HL-60/S4 (cell line): ENCODE data around the gene SPX.

Source experiments
- in situ Hi-C: fragments of 300-500 bp; cut with MboI; formaldehyde crosslinking; loops from 2 replicates; pipeline ENCODE4 v1.14.3; 2022; ENCODE audit warnings: low sequenced_read_pairs

SPX gene

GRCh38 chr12:21526053-21526452 lies at the start of gene SPX:
SPX (plus strand) TSS chr12:21526296; CDS start chr12:21526473, 177 bp downstream.
- in situ Hi-C loops = no loop called here

- in situ Hi-C loops = no loop called here
These were observed 49.1 kb upstream of the SPX start for GRCh38 chr12:21476949-21477348.

DNA sequence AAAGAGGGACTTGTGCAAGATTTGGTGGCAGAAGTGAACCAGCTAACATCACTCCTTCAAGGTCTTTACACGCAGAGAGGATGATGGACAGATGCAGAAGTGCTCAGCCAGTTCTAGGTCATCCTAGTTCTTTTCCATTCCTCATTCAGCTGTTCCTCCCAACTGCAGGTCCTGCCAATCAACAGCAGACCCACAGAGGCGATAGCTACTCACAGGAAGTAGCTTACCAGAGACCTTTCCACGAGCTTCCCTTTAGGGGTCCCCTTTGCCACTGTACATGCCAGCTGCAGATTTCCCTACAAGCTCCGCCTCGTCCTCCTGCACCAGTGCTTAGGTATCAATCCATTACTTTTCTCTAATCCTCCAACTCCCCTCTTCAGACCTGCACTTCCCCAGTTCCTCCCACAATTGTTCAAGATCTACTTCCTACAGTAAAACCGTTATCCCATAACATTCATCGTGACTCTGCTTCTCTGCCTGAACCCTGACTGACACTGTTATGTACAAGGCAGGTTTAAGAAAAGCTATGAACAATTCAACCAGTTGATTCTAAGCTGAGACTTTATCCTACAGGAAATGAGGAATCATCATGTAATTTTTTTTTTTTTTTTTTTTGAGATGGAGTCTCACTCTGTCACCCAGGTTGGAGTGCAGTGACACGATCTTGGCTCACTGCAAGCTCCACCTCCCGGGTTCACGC lies 47.2 kb upstream of the SPX start:
- in situ Hi-C loops = no loop called here

- in situ Hi-C loops = no loop called here
These were observed 42.6 kb upstream of the SPX start for GRCh38 chr12:21483531-21483930.

GRCh38 chr12:21485998-21486397 lies 40.1 kb upstream of the SPX start:
- in situ Hi-C loops = no loop called here

DNA sequence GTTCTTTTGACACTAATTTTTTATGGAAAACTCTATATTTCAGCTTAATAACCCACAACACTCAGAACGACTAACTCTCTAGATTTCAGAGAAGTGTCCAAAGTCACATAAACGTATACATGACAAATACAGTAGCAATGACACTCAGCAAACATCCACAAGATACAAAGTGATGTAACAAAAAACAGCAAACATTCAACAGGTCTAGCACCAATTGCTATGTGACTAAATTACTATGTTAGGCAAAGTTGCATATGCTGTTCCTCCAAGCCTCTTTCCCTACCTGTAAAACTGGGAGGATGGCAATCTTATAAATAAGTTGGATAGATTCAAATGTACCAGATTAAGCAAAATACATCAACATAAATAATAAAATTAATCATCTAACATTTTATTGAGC lies 26.3 kb upstream of the SPX start:
- in situ Hi-C loops = no loop called here

DNA sequence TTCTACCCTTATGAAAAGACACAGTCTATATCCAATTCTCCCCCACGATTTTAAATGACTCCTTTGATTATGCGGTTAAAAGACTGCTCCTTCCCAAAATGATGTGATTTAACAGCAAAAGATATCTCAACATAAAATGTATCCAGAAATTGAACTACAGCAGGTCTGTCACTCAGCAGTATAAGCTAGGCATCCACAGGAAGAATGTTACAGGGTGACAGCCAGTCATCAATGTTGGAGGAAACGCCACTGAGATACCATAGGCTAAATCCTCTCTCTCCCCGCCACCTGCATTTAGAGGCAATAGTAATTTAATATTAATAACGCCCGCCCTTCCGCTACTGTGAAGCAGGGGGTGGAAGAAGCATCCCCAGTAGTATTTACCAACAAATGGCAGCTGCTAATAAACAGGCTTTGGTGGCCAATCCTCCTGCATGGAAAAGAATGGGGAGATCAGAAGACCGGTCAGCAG lies 25.3 kb upstream of the SPX start:
- in situ Hi-C loops = no loop called here

GRCh38 chr12:21501258-21502163 lies 24.6 kb upstream of the SPX start, which contains the start of the genes GOLT1B and RECQL:
GOLT1B (plus strand) TSS chr12:21501789; CDS start chr12:21501924, 135 bp downstream.
RECQL (minus strand) TSS chr12:21501635; CDS start chr12:21499570, 2,065 bp downstream.
- in situ Hi-C loops = no loop called here

- in situ Hi-C loops = no loop called here
These were observed 24.0 kb upstream of the SPX start for GRCh38 chr12:21502164-21502496.

DNA sequence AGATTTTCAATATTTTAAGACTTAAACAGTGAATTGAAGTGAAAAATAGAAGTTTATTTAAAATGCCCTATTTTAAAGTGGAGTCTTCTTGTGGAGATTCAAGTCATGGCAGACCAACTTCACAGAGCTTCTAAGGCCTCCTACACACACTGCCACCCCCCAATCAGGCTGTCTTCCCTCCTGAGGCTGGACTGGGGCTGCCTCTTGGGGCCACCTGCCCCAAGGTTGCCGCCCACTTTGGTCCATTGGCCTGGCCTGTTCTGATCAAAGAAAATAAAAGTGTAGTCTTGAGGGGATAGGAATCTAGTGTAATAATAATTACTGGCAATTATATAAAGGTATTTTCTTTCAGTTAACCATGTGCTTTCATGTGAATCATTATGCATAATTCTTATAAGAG lies 23.2 kb upstream of the SPX start:
- in situ Hi-C loops = no loop called here

DNA sequence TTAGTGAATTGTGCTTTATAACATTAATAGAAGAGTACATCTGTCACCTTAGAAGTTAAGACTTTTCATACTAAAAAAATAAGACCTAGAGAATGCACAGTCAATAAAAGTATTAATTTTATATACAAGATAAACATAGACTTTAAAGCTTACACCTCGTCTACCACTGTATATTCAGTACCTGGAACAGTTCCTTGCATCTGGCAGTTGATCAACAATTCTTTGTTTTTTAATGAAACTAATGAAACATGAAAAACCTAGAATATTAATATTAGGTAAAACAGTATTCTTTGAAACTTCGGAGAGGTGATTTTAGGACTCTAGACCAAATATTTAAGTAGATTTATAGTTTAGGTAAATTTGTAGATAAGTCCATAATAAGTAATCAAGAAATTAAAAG lies 20.2 kb upstream of the SPX start:
- in situ Hi-C loops = no loop called here

- in situ Hi-C loops = no loop called here
These were observed 18.2 kb upstream of the SPX start for GRCh38 chr12:21507849-21508248.

DNA sequence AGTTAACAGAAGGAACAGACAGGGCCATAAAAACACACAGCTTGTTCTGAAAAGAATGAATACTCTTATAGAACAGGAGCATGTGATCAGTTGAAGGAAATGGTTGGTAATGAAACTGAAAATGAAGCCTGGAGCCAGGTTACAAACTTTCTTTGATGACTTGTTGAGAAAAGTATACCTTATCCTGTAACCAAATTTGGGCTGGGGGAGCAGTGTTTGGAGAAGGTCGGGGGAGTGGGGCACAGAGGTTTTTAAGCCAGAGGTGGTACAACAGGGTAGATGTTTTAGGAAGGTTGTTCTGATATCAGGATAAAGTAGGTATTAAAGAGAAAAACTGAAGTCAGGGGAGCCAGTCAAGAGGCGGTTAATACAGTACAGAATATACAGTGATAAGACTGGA lies 16.3 kb upstream of the SPX start:
- in situ Hi-C loops = no loop called here

- in situ Hi-C loops = no loop called here
These were observed 9.8 kb upstream of the SPX start for GRCh38 chr12:21516281-21516680.

- in situ Hi-C loops = no loop called here
These were observed 7.6 kb upstream of the SPX start for GRCh38 chr12:21518451-21518850.

GRCh38 chr12:21521541-21521940 lies 4.6 kb upstream of the SPX start:
- in situ Hi-C loops = no loop called here

DNA sequence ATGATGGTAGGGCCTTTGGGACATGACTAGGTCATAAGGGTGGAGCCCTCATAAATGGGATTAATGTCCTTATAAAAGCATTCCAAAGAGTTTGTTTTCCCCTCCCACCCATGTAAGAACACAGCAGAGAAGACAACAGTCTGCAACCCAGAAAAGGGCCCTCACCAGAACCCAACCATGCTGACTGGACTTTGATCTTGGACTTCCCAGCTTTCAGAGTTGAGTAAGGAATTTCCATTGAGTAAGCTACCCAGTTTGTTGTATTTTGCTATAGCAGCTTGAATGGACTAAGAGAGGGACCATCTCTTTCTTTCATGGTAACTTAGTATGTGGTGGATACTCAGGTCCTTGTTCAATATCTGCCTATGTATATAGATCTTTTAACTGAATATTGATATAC lies 2.9 kb upstream of the SPX start:
- in situ Hi-C loops = no loop called here

DNA sequence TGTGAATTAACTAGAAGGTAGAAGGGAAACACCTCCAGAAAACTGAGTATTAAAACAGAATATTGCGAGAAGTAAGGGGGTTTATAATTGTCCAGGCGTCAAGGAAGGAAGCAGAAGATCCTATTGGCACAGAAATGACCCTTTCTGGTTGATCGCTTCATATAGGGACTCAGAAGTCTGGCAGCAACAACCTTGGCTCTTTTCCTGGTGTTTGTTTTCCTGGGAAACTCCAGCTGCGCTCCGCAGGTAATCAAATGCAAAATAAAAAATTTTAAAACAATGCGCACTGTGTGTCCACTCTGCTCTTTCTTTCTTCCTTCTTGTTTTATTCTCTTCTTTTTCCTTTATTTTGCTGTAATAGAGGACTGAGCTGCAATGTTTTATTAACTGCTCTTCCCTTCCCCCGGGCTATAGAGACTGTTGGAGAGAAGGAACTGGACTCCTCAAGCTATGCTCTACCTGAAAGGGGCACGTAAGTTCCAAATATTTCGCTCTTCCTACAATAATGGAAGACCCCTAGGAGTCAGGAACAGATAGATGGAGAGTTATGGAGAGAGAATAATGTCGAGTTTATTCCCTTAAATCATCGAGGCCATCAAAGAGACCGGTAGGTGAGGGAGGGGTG lies 737 bp downstream of the SPX start:
- in situ Hi-C loops = no loop called here

GRCh38 chr12:21527451-21528180 lies 1.5 kb downstream of the SPX start:
- in situ Hi-C loops = no loop called here

DNA sequence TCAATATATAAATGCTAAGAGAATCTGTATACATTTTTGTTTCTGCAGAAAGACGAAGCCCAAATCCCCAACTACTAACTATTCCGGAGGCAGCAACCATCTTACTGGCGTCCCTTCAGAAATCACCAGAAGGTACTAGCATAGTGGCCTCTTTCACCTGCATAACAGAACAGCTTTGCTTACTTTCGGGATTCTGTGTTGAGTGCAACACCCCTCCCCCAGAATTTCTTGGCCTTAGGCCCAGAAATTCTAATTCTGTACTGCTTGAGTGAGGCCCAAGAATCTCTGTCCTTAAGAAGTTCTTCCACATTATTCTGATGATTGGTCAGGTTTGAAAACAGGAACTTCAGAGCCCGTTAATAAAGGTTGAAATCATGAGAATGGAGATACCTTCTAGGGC lies 2.9 kb downstream of the SPX start:
- in situ Hi-C loops = no loop called here

DNA sequence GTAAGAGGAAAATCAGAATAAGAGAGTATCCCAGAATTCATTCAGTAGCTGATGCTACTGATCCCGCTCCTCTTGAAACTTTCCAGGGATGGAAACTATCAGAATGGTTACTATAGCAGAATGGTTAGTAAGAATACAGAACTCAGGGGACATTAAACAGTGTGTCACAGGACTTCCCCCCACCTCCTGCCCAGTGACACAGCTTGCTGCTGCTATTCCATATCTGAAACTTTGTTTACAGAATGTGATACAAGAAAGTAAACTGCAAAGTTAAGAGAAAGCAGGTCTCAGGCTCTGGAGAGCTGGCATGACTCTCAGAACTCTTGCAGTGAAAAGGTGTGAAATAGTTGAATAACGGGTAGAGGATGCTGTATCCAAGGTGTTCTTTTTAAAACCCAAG lies 3.4 kb downstream of the SPX start:
- in situ Hi-C loops = no loop called here
